Measurements from ENCODE around the gene KRTAP16-1.
"Not testable (repeated sequence)": the region's sequence is repeated elsewhere in the genome, so short reads cannot be mapped to it uniquely, and the experiment has no call there.

KRTAP16-1 gene

GRCh38 chr17:41301916-41302901, 6.9 kb downstream of the KRTAP16-1 start, which contains the start of gene KRTAP29-1:
TSS of gene KRTAP29-1 (minus strand) at chr17:41302851. CDS start at chr17:41302851, 0 bp downstream.
- no peak for DNase-seq (ENCODE audit: low spot score)

- no peak for DNase-seq (ENCODE audit: low spot score)
Measured at GRCh38 chr17:41301204-41301790, 7.8 kb downstream of the KRTAP16-1 start.

- DNase-seq (ENCODE audit: low spot score): no peak
Measured at GRCh38 chr17:41298458-41299135, 10.5 kb downstream of the KRTAP16-1 start.

GRCh38 chr17:41296846-41297245, 12.3 kb downstream of the KRTAP16-1 start:
- DNase-seq (ENCODE audit: low spot score): no peak

GRCh38 chr17:41294016-41294415, 15.1 kb downstream of the KRTAP16-1 start:
- DNase-seq (ENCODE audit: low spot score): no peak

- no peak for DNase-seq (ENCODE audit: low spot score)
Measured at GRCh38 chr17:41287050-41287449, 22.1 kb downstream of the KRTAP16-1 start.

- no peak for DNase-seq (ENCODE audit: low spot score)
Measured at GRCh38 chr17:41284546-41284945, 24.6 kb downstream of the KRTAP16-1 start.

- no peak for DNase-seq (ENCODE audit: low spot score)
Measured at GRCh38 chr17:41284043-41284442, 25.1 kb downstream of the KRTAP16-1 start.

GRCh38 chr17:41278176-41278955, 30.7 kb downstream of the KRTAP16-1 start:
- DNase-seq (ENCODE audit: low spot score): no peak

- not testable (repeated sequence) for DNase-seq (ENCODE audit: low spot score)
Measured at GRCh38 chr17:41275648-41276190, 33.4 kb downstream of the KRTAP16-1 start, which contains the start of gene KRTAP9-7. TSS of gene KRTAP9-7 (plus strand) at chr17:41275698. CDS start at chr17:41275698, 0 bp downstream.

- DNase-seq (ENCODE audit: low spot score): no peak
Measured at GRCh38 chr17:41271858-41272257, 37.3 kb downstream of the KRTAP16-1 start.

- not testable (repeated sequence) for DNase-seq (ENCODE audit: low spot score)
Measured at GRCh38 chr17:41271323-41271722, 37.8 kb downstream of the KRTAP16-1 start.

GRCh38 chr17:41267711-41268110, 41.4 kb downstream of the KRTAP16-1 start:
- DNase-seq (ENCODE audit: low spot score): no peak

- no peak for DNase-seq (ENCODE audit: low spot score)
Measured at GRCh38 chr17:41265078-41265477, 44.0 kb downstream of the KRTAP16-1 start, which contains the start of gene KRTAP9-6. TSS of gene KRTAP9-6 (plus strand) at chr17:41265378. CDS start at chr17:41265378, 0 bp downstream.

- no peak for DNase-seq (ENCODE audit: low spot score)
Measured at GRCh38 chr17:41264599-41264998, 44.5 kb downstream of the KRTAP16-1 start.

- DNase-seq (ENCODE audit: low spot score): no peak
Measured at GRCh38 chr17:41263212-41263611, 45.9 kb downstream of the KRTAP16-1 start.

- no peak for DNase-seq (ENCODE audit: low spot score)
Measured at GRCh38 chr17:41258406-41258805, 50.7 kb downstream of the KRTAP16-1 start.
